GM12875 (cell line): Measurements from ENCODE around the gene FAM153A.
"Not testable (repeated sequence)": the region's sequence is repeated elsewhere in the genome, so short reads cannot be mapped to it uniquely, and the experiment has no call there.

ENCODE experiments used
- H3K4me3 ChIP-seq: one replicate; pipeline ENCODE4 v1.5.1; 2011; ENCODE audit warnings: low read depth, low read length, control low read depth

Gene FAM153A

DNA sequence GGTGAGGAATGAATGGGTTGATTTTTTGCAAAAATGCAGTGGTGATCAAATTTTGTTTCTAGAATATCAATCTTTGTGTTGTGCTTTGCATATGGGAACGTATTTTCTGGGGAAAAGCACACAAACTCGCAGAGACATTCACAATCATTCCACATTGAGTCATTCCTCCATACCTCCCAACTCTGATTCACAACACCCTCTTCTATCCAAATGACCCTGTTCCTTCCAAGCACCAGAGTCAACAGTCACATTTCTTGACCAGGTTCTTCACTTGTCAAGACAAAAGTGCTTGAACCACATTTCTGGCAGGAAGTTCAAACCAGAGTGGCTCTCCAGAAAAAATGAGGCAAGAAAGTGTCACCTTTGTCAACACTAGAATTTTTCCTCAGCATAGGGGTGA lies 35.3 kb downstream of the FAM153A start:
- H3K4me3 ChIP-seq, result not testable (repeated sequence)

DNA sequence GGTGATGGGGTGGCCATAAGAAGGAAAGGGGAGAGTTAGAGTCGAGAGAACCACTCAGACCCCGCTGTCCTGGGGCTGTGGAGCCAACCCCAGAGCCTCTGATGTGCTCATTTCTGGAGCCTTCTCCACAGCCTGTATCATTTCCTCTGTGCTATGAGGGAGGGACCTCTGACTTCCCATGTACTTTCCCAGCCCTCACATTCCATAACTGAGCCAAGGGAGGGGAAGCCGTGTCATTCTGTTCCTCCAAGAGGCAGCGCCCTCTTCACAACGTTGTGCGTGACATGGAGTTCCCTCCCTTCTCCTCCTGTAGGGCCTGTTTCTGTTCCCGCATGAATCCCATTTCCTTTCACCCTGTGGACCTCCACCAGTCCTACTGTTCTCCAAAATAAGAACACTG lies 57.8 kb downstream of the FAM153A start:
- not testable (repeated sequence) for H3K4me3 ChIP-seq

DNA sequence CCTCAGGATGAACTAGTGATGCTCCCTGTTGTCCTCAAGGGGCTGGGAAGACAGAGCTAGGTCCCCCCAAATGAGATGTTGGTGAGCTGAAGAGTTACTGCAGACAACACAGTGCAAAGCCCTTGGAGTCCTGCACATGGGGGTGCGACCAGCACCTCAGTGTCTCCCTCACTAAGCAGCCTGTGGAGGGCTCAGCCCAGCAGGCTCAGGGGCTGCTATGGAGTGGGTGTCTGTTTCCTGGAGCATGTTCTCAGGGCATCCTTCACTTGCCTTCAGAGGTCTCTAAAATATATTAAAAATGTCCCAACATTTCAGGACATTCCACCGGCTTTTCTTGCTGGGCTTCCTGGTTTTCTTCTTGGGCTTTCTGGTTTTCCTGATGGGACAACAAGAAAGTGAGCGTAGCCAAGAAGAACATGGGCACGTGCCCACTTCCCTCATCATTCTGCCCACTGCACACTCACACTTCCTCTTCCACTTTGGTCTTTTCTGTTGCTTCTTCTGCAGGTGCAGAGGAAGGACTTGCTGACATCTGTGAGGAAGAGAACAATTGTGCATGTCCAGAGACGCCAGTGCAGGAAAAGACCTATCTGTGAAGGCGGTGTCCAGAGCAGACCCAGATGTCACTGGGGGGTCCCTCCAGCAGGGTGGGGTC lies 58.7 kb downstream of the FAM153A start:
- not testable (repeated sequence) for H3K4me3 ChIP-seq

DNA sequence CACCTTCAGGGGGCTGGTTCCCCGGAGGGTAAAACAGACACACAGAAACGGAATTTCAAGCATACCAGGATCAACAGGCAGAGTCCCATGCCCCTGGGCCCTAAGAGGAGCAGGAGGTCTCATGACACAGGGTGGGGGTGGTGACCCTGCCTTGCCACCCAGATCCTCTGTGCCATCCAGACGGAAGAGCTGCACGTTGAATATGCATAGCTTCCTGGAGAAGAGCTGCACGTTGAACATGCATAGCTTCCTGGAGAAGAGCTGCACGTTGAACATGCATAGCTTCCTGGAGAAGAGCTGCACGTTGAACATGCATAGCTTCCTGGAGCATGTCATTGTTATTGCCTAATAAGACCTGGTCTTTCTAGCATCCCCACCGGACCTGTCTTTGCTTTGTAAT lies 59.9 kb downstream of the FAM153A start:
- not testable (repeated sequence) for H3K4me3 ChIP-seq

DNA sequence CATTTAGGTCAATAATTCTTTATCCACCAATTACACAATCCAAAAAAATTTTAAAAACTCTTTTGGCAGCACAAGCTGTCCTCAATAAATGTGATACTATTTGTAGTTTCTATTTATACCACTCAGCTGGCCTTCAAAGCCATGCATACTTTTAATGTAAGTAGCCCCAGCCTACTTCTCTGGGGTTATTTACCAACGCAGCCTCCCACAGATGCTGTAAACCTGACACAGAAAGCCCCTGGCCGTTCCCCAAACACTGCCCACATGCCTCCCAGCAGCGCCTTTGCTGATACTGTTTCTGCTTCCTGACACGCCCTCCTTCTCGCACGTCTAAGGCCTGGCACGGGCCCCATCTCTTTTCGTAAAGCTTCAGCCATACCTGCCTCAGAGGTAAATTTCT lies 62.7 kb downstream of the FAM153A start:
- not testable (repeated sequence) for H3K4me3 ChIP-seq

DNA sequence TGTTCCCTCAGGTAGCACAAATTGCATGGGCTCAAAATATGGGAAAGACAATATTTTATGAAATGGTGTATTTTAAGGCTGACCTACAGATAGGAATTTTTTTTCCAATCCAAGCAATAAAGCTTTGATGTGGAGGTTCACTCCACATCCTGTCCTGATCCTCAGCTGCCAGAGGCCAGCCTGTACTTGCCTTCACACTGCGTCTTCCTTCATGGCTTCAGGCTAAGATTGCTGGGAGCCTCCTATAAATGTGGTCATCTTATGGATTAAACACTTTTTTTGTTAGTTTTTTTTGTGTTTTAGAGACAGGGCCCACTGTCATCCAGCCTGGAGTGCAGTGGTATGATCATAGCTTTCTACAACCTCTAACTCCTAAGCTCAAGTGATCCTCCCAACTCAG lies 67.3 kb downstream of the FAM153A start:
- not testable (repeated sequence) for H3K4me3 ChIP-seq

DNA sequence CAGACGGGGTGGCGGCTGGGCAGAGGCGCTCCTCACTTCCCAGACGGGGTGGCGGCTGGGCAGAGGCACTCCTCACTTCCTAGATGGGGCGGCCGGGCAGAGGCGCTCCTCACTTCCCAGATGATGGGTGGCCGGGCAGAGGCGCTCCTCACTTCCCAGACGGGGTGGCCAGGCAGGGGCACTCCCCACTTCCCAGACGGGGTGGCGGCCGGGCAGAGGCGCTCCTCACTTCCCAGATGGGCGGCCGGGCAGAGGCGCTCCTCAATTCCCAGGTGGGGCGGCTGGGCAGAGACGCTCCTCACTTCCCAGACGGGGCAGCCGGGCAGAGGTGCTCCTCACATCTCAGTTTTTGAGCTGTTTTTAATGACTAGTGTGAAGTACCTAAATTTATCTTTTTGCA lies 86.6 kb downstream of the FAM153A start:
- not testable (repeated sequence) for H3K4me3 ChIP-seq

DNA sequence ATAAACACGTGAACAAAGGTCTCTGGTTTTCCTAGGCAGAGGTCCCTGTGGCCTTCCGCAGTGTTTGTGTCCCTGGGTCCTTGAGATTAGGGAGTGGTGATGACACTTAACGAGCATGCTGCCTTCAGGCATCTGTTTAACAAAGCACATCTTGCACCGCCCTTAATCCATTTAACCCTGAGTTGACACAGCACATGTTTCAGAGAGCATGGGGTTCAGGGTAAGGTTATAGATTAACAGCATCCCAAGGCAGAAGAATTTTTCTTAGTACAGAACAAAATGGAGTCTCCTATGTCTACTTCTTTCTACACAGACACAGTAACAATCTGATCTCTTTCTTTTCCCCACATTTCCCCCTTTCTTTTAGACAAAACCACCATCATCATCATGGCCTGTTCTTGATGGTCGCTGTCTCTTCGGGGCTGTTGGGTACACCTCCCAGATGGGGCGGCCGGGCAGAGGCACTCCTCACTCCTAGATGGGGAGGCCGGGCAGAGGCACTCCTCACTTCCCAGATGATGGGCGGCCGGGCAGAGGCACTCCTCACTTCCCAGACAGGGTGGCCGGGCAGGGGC lies 87.3 kb downstream of the FAM153A start:
- H3K4me3 ChIP-seq, result not testable (repeated sequence)

DNA sequence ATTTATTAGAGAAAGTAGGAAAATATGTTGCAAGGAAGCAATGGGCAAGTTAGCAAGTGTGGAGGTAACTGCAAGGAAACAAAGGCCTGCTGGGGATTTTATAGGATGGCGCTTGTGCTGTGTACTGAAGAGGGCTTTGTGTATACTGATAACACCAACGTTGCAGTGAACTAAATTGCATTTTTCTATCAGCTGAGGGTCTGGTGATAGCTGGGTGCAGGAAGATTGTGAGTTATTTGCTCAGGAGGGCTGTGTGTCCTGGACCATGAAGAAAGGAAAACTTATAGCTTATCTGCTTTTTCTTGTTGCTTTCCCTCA lies 88.2 kb downstream of the FAM153A start:
- not testable (repeated sequence) for H3K4me3 ChIP-seq

DNA sequence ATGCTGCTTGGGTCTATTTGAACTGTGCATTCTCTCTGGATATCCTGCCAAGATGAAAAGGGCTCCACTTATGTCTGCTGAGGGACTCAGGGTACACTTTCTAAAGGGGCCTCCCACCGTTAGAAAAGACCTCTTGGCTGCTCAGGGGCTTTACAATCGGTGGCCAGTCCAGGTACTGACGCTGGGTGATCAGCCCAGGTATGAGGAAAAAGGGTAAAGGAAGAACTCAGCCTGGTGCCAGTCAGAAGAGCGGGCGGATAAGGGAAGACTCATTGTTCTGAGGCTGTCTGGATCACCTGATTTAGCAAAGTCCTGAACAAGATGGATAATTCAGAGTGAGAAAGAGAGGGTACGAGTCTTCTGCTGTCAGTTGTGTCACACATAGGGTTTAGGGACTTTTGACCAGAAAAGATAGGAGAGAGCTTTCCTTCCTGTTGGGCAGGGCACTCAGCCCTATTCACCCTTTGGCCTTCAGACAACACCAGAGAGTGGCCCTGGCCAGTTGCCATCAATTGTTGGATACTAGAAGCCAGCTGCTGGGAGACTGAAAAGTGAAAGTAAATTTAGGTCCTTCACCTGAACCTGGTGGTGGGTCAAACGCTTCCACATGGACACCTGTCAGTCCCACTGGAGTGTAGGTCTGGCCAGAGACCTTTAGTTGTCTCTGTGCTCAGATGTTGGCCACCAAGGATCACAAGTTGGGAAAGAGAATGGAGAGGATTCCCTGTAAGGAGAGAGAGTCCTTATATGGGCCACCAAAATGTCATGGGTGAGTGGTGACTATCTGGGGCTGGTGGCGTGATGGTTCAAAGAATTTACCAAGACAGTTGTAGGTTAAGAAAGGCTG lies 88.8 kb downstream of the FAM153A start:
- H3K4me3 ChIP-seq, result not testable (repeated sequence)

DNA sequence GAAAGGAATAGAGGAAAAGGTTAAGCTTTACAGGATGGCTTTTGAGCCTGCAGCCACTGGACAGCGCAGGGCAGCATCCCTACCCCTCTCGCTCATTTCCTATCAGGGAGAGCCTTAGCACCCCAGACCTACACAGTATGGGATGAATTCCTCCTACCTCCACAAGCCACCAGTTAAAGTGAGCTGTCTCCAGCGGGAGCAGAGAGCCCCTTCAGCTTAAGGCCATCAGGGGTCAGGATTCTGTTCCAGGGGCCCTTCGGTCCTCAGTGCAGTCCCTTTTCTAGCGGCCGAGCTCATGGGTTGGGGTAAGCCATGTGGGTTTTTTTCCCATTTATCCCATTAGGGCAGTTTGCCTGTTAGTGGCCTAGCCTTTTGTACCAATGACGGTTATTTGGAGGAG lies 89.7 kb downstream of the FAM153A start:
- not testable (repeated sequence) for H3K4me3 ChIP-seq

DNA sequence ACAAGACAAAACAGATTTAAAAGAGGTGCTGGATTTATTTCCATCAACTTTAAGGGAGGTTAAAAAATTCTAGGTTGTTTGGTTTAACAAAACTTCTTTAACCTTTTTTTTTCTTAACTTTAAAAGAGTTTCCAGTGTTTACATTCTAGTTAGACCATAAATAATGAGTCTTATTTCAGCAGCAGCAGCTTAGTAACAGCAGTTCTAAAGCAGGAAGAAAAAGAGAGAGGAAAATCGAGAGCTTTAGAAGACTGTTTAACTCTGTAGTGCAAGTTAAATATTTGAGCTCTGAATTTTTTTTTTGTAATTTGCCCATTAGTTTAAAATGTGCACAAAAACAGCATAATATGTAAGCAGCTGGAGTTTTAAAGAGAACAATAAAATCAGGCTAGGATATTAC lies 90.2 kb downstream of the FAM153A start:
- not testable (repeated sequence) for H3K4me3 ChIP-seq

DNA sequence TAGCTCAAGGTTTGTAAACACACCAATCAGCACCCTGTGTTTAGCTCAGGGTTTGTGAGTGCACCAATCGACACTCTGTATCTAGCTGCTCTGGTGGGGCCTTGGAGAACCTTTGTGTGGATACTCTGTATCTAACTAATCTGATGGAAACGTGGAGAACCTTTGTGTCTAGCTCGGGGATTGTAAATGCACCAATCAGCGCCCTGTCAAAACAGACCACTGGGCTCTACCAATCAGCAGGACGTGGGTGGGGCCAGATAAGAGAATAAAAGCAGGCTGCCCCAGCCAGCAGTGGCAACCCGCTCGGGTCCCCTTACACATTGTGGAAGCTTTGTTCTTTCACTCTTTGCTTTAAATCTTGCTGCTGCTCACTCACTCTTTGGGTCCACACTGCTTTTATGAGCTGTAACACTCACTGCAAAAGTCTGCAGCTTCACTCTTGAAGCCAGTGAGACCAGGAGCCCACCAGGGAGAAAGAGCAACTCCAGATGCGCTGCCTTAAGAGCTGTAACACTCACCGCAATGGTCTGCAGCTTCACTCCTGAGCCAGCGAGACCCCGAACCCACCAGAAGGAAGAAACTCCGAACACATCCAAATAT lies 93.6 kb downstream of the FAM153A start:
- not testable (repeated sequence) for H3K4me3 ChIP-seq

DNA sequence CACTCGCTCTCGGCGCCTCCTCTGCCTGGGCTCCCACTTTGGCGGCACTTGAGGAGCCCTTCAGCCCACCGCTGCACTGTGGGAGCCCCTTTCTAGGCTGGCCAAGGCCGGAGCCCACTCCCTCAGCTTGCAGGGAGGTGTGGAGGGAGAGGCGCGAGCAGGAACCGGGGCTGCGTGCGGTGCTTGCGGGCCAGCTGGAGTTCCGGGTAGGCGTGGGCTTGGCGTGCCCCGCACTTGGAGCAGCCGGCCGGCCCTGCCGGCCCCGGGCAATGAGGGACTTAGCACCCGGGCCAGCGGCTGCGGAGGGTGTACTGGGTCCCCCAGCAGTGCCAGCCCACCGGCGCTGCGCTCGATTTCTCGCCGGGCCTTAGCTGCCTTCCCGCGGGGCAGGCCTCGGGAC lies 94.6 kb downstream of the FAM153A start:
- H3K4me3 ChIP-seq, result not testable (repeated sequence)

DNA sequence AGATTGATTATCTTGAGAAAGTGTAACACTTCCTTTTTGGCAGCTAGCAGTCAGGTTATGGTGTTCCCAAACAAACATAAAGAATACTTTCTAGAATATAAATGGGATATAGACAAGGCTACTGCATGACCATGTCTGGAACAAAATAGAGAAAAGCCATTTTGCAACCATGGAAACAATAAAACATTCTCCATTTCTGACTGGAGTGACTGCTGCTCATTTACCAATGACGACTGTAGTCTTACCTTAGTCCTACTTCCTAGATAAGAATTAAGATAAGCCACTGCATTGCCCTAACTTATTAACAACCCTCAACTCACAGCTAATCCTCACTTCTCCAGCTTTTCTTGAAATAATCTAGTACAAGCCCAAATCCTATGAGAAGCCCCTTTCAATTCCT lies 100.8 kb downstream of the FAM153A start:
- H3K4me3 ChIP-seq, result not testable (repeated sequence)
